Fibroblast of skin of scalp (primary cell): ENCODE results near the gene ZNF660.

Experiments used
- DNase-seq: peaks from one replicate; pipeline ENCODE4 v3.0.0-alpha.2; 2013

Gene ZNF660

GRCh38 chr3:44632193-44632592 is 47.4 kb downstream of the ZNF660 start:
- no peak for DNase-seq

- no peak for DNase-seq
Observed at GRCh38 chr3:44642337-44642736, 57.6 kb downstream of the ZNF660 start.

DNA sequence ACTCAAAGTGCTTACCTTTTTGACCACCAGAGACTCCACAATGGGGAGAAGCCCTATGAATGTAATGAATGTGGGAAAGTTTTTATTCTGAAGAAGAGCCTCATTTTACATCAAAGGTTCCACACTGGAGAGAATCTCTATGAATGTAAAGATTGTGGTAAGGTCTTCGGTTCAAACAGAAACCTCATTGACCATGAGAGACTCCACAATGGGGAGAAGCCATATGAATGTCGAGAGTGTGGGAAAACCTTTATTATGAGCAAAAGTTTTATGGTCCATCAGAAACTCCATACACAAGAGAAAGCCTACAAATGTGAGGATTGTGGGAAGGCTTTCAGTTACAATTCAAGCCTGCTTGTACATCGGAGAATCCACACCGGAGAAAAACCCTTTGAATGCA is 58.3 kb downstream of the ZNF660 start:
- DNase-seq = no peak

GRCh38 chr3:44647771-44648170 is 63.0 kb downstream of the ZNF660 start:
- DNase-seq = no peak

DNA sequence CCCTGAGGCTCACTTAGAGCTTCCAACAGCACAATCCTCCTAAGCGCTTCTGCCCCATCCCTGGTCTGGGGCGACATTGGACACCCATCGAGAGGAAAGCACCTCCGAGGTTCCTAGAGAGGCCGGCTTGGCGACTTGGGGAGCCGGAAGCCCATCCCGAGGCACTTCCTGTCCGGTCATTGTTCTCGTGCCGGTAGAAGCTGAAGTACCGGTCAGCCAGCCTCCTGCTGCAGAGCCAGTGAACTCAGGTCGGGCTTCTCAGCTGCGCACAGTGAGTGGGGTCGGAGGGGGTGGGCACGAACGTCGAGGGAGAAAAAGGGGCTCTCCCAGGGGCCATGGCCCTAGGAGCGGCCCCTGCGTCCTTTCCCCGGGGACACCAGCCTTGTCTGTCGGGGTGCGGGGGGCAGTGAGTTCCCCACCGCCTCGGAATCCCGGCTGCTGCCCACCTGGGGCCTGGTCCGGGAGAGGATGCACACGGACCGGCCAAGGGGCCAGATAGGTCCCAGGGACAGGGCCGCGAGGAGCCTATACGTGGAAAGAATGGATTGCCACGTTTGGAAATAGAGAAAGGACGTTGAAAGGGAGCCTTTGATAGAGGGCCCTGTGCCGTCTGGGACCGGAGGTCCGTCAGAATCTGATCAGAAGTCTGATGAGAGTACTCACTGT is 63.9 kb downstream of the ZNF660 start, which contains the start of gene ZNF35:
Gene ZNF35 (plus strand): TSS at position 169 of the 666 bp plus-strand sequence. CDS start 2,336 bp downstream, outside the sequence.
- DNase-seq = peak; percentile 88
